Fibroblast of skin of right biceps (primary cell): ENCODE data around the gene ZNF181.
"Not testable (repeated sequence)": the region's sequence is repeated elsewhere in the genome, so short reads cannot be mapped to it uniquely, and the experiment has no call there.

Experiments used
- DNase-seq: peaks from one replicate; pipeline ENCODE4 v3.0.0-alpha.2; 2013

Gene ZNF181

DNA sequence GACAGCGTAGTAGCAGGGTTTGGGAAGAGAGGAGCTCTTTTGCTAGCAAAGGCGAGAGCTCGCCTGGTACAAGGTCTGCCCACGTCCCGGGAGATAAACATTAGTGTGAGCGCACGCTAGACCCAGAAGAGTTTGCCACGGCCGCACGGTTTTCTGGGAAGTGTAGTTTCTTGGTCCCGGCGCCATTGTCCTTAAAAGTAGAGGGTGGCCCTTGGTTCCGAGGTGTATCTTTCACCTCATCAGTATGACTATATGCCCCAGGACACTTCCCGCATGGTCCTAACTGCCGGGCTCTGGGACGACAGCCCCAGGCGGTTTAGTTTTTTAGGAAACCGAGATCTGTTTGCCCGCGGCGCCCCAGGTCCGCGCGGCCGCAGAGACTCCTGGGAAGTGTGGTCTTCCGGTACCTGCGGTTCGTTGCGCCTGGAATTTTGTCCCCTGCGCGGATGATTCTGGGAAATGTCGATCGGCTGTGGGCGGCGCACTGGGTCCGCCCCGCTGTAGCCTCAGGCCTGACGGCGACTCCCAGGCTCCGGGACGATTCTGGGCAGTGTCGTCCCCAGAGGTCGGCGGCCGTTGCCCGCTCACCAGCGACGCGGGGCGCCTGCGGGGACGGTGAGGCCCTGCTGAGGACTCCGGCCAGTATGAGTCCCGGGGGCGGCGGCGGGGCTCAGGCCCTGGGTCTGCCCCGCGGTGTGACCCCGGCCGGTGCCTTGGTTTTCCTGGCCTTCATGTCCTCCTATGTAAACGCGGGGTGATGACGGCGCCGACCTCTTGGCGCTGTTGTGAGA is at the start of gene ZNF181:
Gene ZNF181, plus strand, starts transcription at position 498 of the 791 bp plus-strand sequence. CDS start 795 bp downstream, outside the sequence.
- DNase-seq, result peak; percentile 91

- not testable (repeated sequence) for DNase-seq
Observed at GRCh38 chr19:34685266-34685665, 48.8 kb upstream of the ZNF181 start.

- no peak for DNase-seq
Observed at GRCh38 chr19:34686455-34686854, 47.6 kb upstream of the ZNF181 start.

DNA sequence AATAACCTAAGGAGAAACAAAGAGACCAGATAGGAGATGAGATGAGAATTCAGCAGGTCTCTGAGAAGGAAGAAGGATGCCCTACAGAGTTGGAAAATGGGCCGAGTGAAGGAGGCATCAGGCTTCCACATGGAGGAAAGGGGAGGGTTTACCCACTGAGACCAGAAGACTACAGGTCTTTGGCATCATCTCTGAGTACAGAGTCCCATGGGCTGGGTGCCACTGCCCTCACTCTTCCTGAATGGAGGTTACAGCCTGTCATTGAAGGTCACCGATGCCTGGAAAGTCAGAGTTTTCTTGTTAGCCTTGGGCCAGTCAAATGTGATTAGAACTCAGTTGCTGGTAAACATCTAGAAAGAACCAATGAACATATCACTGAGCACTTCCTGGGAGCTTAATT is 46.7 kb upstream of the ZNF181 start:
- no peak for DNase-seq

- DNase-seq, result no peak
Observed at GRCh38 chr19:34688592-34688991, 45.5 kb upstream of the ZNF181 start.

DNA sequence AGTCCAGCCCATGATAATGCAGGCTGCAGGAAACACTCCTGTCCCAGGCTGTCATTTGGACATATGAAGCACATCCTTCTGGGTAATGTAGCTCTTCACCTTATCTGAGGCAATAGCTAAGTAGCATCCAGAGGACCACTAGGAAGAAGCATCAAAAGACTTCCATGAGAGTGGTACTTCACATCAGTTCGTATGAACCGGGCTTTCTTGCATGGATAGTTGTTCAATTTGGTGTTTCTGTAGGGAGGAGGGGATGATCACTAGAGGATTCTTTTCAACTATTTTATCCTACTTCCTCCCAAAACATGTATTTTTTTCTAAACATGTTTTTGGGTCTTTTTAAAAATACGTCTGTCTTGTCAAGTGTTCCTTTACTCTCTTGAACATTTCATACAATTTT is 43.7 kb upstream of the ZNF181 start:
- DNase-seq, result no peak

- DNase-seq, result no peak
Observed at GRCh38 chr19:34692549-34692948, 41.5 kb upstream of the ZNF181 start.

- DNase-seq, result no peak
Observed at GRCh38 chr19:34707661-34708060, 26.4 kb upstream of the ZNF181 start.

DNA sequence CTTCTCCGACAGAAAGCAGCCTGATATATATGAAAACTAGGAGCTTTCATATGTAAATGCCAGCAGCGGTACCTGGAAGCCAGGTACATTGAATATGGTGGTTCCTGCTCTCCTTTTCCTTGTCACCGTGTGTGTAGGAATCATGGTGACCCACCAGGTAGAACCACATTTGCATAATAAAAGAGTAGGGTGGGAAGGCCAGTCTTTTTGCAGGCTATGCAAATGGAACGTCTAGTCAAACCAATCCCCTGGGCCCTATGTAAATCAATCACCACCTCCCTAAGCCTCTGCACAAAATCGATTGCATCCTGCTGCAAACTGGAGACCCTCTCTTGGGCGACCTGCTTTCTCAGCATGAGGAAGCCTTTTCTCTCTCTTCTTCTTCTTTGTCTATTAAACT is 22.2 kb upstream of the ZNF181 start:
- DNase-seq, result no peak

GRCh38 chr19:34712395-34713261 is 21.4 kb upstream of the ZNF181 start:
- DNase-seq, result peak; percentile 60

DNA sequence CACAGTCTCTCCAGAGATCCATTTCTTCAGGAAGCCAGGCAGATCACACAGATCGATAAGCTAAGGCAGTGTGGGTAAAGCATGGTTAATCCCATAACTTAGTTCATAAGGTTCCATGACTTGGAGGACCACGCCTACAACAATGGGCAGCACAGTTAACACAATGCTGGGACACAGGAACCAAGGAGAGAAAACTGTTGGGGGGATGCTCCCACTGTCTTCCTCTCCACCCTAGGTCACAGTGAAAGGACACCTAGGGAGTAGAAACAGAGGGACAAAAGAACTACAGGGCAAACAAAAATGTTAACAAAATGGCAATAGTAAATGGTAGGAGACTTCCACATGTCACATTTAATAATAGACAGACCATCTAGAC is 20.8 kb upstream of the ZNF181 start:
- DNase-seq, result no peak

- no peak for DNase-seq
Observed at GRCh38 chr19:34715357-34715756, 18.7 kb upstream of the ZNF181 start.

DNA sequence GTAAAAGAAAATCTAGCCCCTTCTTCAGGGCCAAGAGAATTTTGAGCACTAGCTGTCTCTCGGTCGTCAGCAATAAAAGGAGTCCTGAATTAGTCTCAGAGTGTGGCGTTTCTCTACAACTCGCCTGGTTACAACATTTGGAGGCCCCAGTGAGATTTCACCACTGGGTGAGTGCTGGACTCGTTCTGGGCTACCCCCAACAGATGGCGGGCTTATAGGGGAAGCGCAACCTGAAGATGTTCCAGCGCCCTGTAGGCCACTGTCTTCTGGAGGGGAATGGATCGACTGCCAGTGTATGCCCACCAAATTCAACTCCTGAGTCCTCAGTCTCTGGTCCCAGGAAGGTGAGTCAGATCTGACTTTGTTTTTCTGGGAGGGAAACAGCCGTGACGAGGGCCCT is 11.7 kb upstream of the ZNF181 start:
- DNase-seq, result no peak

GRCh38 chr19:34725400-34725799 is 8.6 kb upstream of the ZNF181 start:
- no peak for DNase-seq

- DNase-seq, result no peak
Observed at GRCh38 chr19:34731019-34731829, 2.8 kb upstream of the ZNF181 start.

GRCh38 chr19:34731964-34732363 is 2.1 kb upstream of the ZNF181 start:
- DNase-seq, result no peak

GRCh38 chr19:34732612-34733211 is 1.3 kb upstream of the ZNF181 start:
- DNase-seq, result no peak

DNA sequence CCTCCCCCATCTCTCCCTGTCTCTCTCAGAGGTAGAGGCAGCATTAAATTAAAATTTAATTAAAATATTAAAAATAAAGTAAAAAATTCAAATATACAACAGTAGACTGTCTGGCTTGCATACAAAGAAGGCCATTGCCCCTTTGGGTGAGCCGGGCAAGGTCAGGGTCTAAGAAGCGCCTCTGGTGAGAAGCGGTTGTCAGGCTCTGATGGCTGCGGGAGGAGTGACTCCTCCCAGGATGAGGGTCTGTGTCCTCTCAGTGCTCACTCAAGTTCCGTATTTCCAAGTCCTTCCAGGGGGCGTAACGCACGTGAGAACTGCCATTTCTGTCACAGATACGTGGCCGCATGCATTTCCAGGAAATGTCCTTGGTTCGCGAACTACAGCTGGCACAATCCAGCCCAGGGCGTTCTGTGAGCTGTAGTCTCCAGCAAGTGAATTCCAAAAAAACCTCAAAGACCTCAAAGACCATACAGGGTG is 737 bp upstream of the ZNF181 start:
- DNase-seq, result no peak

- peak; percentile 84 for DNase-seq
Observed at GRCh38 chr19:34734537-34735103, 577 bp downstream of the ZNF181 start.

- DNase-seq, result no peak
Observed at GRCh38 chr19:34744896-34745690, 11.1 kb downstream of the ZNF181 start.

GRCh38 chr19:34757441-34757840 is 23.4 kb downstream of the ZNF181 start:
- no peak for DNase-seq
